OCI-LY3 (cell line): Measurements from ENCODE around the gene RAD17.

Experiments used
- CTCF ChIP-seq: fragments of 200-600, 300-600 bp; sonication (generic); IDR thresholded peaks from 2 replicates; pipeline ENCODE4 v1.5.1; 2014; ENCODE audit warnings: antibody characterized with exemption, low read length, low read depth
- EZH2phosphoT487 ChIP-seq: fragments of 200-600 bp; shearing (Covaris generic); IDR thresholded peaks from 2 replicates; pipeline ENCODE4 v1.6.1; 2018; ENCODE audit warnings: antibody characterized with exemption, mixed run types, low read depth

GRCh38 chr5:69335341-69335935 is 34.2 kb upstream of the RAD17 start:
- TF ChIP-seq CTCF (no peak), EZH2phosphoT487 (no peak)
